ENCODE data around the gene RPS19. TPM values are rescaled to one million over a fixed set of nuclear protein-coding genes. Genes with fewer than 3 reads are reported as not detected.

Gene RPS19
- total and polyA plus RNA-seq, 10 of the 15 experiments (the other 5 are each of a cell fraction or from before 2014, with no cell fraction given): 2,615 to 5,578 (median 4,127) TPM

DNA sequence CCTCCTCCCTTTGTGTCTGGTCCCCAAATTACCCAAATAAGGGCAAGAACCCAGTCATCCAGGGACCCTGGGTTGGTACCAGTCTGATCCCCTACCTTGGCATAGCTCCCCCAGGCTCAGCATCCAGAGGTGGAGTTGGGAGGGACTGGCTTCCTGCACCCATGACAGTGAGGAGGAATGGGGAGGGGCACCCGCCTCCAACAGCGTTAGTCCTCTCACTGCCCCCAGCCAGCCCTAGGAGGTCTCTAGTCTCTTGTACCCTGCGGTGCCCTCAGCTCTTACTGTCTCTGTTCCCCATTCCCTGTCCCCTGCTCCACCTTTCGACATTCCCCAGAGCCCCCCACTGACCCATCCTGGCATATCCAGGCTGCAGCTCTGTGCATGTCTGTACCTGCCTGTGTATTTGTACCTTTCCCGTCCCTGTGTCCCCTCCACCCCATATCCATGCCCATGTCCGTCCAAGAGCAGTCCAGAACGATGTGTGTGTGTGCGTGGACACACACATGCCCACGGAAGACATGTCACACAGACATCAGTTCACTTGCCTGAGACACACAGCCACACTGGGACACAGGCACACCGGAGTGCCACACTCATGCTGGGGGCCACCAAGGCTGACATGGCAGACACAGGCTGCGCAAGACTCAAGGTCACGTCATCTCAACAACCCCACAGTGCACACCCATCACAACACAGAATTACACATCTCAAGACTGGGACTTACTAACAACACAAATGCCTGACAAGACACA, 50.4 kb downstream of the RPS19 start:
- ChIA-PET SMC1A (ENCODE audit: uncharacterized antibody, unreplicated experiment) (no interaction called here), POLR2A (interaction anchor here (0.6 to 0.9 kb wide), 2 partner anchors 9 to 16 kb away, joined by 3 read pairs; no protein-coding TSS in a partner anchor), RAD21 (ENCODE audit: unreplicated experiment) (no interaction called here), CTCF (no interaction called here)
- no TSS peak for BruUV-seq (replicated peaks)
- Histone ChIP-seq H3K9ac (ENCODE audit: control insufficient read depth, insufficient read depth, low read length) (no peak overlapping the region), H3K4me1 (ENCODE audit: control insufficient read depth, insufficient read depth, low read length) (no peaks in the 10 kb centered on the region), H3K9me3 (replicated peaks; ENCODE audit: control insufficient read depth, insufficient read depth, low read length) (no peaks in the 10 kb centered on the region), H3K27me3 (replicated peaks in 1 of 2; ENCODE audit: control insufficient read depth in 2 of 2, insufficient read depth in 2 of 2, low read length in 1 of 2) (peaks cover 0 to 3% of the 10 kb centered on the region in 2 experiments; a peak in 2 of 4 replicates), H2AFZ (ENCODE audit: control insufficient read depth, low read depth, low read length) (no peak overlapping the region), H3K79me2 (ENCODE audit: control insufficient read depth, insufficient read depth, low read length) (no peaks in the 10 kb centered on the region), H3K4me2 (ENCODE audit: control insufficient read depth, insufficient read depth) (no peak overlapping the region), H4K20me1 (ENCODE audit: control insufficient read depth, insufficient read depth) (peaks cover 6% of the 10 kb centered on the region; the same call in 1 of the 2 replicates), H3K27ac (ENCODE audit: control insufficient read depth, insufficient read depth) (no peak overlapping the region), H3K4me3 (no peak overlapping the region), H3K36me3 (ENCODE audit: control insufficient read depth in 2 of 2, insufficient read depth in 2 of 2, low read length in 1 of 2) (peaks cover 6 to 11% of the 10 kb centered on the region in 2 experiments; a peak in 3 of 4 replicates)
- TF ChIP-seq ZSCAN29 (IDR thresholded peaks at IDR 0.05) (no peak), POLR2A (IDR thresholded peaks at IDR 0.05; ENCODE audit: low read depth, low read length) (peak; percentile 71; the same call in 1 of the 2 replicates)
- WGBS (ENCODE audit: insufficient coverage, insufficient replicate concordance, low lambda C conversion rate, missing lambda C conversion rate): 70% methylated on average over 12 of the region's 12 CpGs
- no peak for FAIRE-seq
- intact Hi-C loops (cut with micrococcal nuclease; ENCODE audit: unreplicated experiment) (no loop called here), in situ Hi-C loops (cut with MboI) (no loop called here)
- no peak for ATAC-seq
- DNase-seq (ENCODE audit: low read depth, low spot score): no peak

DNA sequence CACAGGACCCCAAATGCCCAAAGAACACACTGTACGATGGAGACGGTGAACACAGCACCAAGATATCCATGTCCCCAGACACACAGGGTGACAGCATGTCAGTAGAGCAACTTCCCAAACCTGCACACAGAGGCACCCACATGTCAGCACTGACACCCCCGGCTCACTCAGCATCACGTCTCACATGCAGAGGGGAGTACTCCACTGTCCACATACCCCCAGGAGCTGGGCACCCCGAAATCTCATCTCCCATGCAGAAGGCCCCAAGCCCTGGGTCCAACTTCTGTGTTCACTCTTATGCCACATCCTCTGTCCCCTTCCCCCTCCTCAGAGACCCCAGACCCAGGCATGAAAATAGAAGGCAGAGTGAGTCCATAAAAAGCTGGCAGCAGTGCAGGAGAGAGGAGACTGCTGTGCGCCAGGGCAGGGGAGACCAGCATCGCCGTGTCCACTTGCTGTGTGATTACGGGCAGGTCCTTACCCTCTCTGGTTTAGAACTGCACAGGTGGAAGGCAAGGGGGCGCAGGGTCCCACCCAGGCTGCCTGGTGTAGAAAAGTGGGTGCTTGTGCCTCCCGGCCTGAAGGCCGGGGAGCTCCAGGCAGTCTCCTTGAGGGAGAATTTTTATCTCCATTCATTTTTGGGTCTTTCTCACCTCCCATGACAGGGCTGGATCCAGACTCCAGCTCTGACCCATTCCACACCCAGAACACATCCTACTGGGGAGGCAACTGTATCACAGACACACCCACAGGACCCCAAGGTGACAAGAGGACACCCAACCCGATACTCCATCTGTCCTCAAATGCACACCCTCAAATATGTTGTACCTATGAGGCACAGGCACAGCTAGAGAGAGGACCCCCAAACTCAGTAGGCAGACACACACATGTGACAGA, 51.2 kb downstream of the RPS19 start:
- in situ Hi-C loops (cut with MboI) (no loop called here), intact Hi-C loops (cut with micrococcal nuclease; ENCODE audit: unreplicated experiment) (no loop called here)
- ChIA-PET CTCF (no interaction called here), RAD21 (ENCODE audit: unreplicated experiment) (no interaction called here), POLR2A (no interaction called here), SMC1A (ENCODE audit: uncharacterized antibody, unreplicated experiment) (no interaction called here)
- DNase-seq (ENCODE audit: low read depth, low spot score): no peak
- 39% methylated on average over 13 of the region's 13 CpGs for WGBS (ENCODE audit: insufficient coverage, insufficient replicate concordance, low lambda C conversion rate, missing lambda C conversion rate)
- H4K20me1 ChIP-seq (ENCODE audit: control insufficient read depth, insufficient read depth): peaks cover 6% of the 10 kb centered on the region; the same call in 1 of the 2 replicates
- no TSS peak for BruUV-seq (replicated peaks)
- no peaks in the 10 kb centered on the region for H3K9me3 ChIP-seq (replicated peaks; ENCODE audit: control insufficient read depth, insufficient read depth, low read length)
- no peak overlapping the region for H3K4me2 ChIP-seq (ENCODE audit: control insufficient read depth, insufficient read depth)
- H3K27me3 ChIP-seq (replicated peaks in 1 of 2; ENCODE audit: control insufficient read depth in 2 of 2, insufficient read depth in 2 of 2, low read length in 1 of 2): peaks cover 3% of the 10 kb centered on the region in 2 experiments; a peak in 3 of 4 replicates
- TF ChIP-seq TCF7 (IDR thresholded peaks at IDR 0.05; ENCODE audit: borderline replicate concordance): no peak
- no peak for TF ChIP-seq NR2F1 (conservative IDR thresholded peaks at IDR 0.05)
- TF ChIP-seq, protein P1, sequence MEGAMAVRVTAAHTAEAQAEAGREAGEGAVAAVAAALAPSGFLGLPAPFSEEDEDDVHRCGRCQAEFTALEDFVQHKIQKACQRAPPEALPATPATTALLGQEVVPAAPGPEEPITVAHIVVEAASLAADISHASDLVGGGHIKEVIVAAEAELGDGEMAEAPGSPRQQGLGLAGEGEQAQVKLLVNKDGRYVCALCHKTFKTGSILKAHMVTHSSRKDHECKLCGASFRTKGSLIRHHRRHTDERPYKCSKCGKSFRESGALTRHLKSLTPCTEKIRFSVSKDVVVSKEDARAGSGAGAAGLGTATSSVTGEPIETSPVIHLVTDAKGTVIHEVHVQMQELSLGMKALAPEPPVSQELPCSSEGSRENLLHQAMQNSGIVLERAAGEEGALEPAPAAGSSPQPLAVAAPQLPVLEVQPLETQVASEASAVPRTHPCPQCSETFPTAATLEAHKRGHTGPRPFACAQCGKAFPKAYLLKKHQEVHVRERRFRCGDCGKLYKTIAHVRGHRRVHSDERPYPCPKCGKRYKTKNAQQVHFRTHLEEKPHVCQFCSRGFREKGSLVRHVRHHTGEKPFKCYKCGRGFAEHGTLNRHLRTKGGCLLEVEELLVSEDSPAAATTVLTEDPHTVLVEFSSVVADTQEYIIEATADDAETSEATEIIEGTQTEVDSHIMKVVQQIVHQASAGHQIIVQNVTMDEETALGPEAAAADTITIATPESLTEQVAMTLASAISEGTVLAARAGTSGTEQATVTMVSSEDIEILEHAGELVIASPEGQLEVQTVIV (IDR thresholded peaks at IDR 0.05; ENCODE audit: borderline replicate concordance, partially characterized antibody): no peak
- TF ChIP-seq PAX8 (IDR thresholded peaks at IDR 0.05): no peak
- TF ChIP-seq ZNF274 (IDR thresholded peaks at IDR 0.05; ENCODE audit: insufficient read depth, insufficient read length): no peak
- TF ChIP-seq SREBF2 (IDR thresholded peaks at IDR 0.05; ENCODE audit: low read length): no peak
- TF ChIP-seq NRF1 (conservative IDR thresholded peaks at IDR 0.05; ENCODE audit: low read depth, low read length): no peak
- TF ChIP-seq POLR2A (IDR thresholded peaks at IDR 0.05; ENCODE audit: low read depth, low read length): peak; percentile 47; the same call in 1 of the 2 replicates
- ATAC-seq: no peak
- H3K4me3 ChIP-seq: no peak overlapping the region
- no peak for FAIRE-seq
- peaks cover 0 to 4% of the 10 kb centered on the region in 2 experiments; a peak in 3 of 4 replicates for H3K36me3 ChIP-seq (ENCODE audit: control insufficient read depth in 2 of 2, insufficient read depth in 2 of 2, low read length in 1 of 2)
- H3K27ac ChIP-seq (ENCODE audit: control insufficient read depth, insufficient read depth): no peak overlapping the region
- no peak overlapping the region for H3K9ac ChIP-seq (ENCODE audit: control insufficient read depth, insufficient read depth, low read length)
- H2AFZ ChIP-seq (ENCODE audit: control insufficient read depth, low read depth, low read length): no peak overlapping the region
- H3K79me2 ChIP-seq (ENCODE audit: control insufficient read depth, insufficient read depth, low read length): no peaks in the 10 kb centered on the region
- H3K4me1 ChIP-seq (ENCODE audit: control insufficient read depth, insufficient read depth, low read length): no peaks in the 10 kb centered on the region

Measured in GM12878 (cell line).